Mucosa of descending colon (tissue), 3 donors: ENCODE measurements around the gene OPCML. TPM values are rescaled to one million over a fixed set of nuclear protein-coding genes. Genes with fewer than 3 reads are reported as not detected.

Source experiments
- ATAC-seq: fragments of 200-7000 bp; cut with Tn5 transposase; one replicate; pipeline ENCODE4 v1.9.1; 2020; ENCODE audit warnings: mild to moderate bottlenecking, moderate library complexity
- DNase-seq, 3 donors: peaks; one replicate each; pipeline ENCODE4 v3.0.0-alpha.2; 2020
- H3K36me3 ChIP-seq: fragments of 200-600 bp; one replicate; pipeline ENCODE4 v1.8.0; 2021; ENCODE audit warnings: low read depth, mild to moderate bottlenecking
- H3K4me1 ChIP-seq: fragments of 200-600 bp; one replicate; pipeline ENCODE4 v1.8.0; 2021; ENCODE audit warnings: low read depth, mild to moderate bottlenecking
- H3K4me3 ChIP-seq: fragments of 200-600 bp; one replicate; pipeline ENCODE4 v1.8.0; 2021; ENCODE audit warnings: mild to moderate bottlenecking
- H3K9me3 ChIP-seq: fragments of 200-600 bp; one replicate; pipeline ENCODE4 v1.8.0; 2021; ENCODE audit warnings: mild to moderate bottlenecking
- intact Hi-C, 2 donors: fragments of 100-400 bp; cut with DNase I in 1 of 2; cut with micrococcal nuclease in 1 of 2; formaldehyde crosslinking; loops; one replicate each; pipeline versions ENCODE4 v1.11.0 to v1.11.1; 2022; cut with DNase I, micrococcal nuclease
- total RNA-seq, 3 donors: library from RNA; stranded (reverse); fragmentation: NEBNext Ultra II Directional in 2 of 3; extraction: Animal tissue kit (Norgen Biotek cat#: 25700) in 2 of 3; gene quantifications; one replicate each; pipeline versions ENCODE4 v1.2.1 to v1.2.4, GENCODE V29; 2021 to 2023
- TF ChIP-seq, protein P1 (sequence below): fragments of 200-600 bp; IDR thresholded peaks from one replicate; pipeline ENCODE4 v1.8.0; 2022; ENCODE audit warnings: antibody characterized with exemption, mild to moderate bottlenecking
- donor health status: DM: no; HTN: no; CAD: no; lungs with moderate emphysema.
- donor health status: DM: no; HTN: no; CAD: no.
- donor health status: DM: no; HTN: yes; CAD: no.

OPCML gene
- total RNA-seq, 3 donors from 2014 or later: 0.10 to 0.47 TPM; not detected in 1

- no peaks in the 10 kb centered on the region for H3K9me3 ChIP-seq
- no peak for ATAC-seq
- no peaks in the 10 kb centered on the region for H3K4me1 ChIP-seq
- intact Hi-C loops: no loop called here
- TF ChIP-seq, protein P1, sequence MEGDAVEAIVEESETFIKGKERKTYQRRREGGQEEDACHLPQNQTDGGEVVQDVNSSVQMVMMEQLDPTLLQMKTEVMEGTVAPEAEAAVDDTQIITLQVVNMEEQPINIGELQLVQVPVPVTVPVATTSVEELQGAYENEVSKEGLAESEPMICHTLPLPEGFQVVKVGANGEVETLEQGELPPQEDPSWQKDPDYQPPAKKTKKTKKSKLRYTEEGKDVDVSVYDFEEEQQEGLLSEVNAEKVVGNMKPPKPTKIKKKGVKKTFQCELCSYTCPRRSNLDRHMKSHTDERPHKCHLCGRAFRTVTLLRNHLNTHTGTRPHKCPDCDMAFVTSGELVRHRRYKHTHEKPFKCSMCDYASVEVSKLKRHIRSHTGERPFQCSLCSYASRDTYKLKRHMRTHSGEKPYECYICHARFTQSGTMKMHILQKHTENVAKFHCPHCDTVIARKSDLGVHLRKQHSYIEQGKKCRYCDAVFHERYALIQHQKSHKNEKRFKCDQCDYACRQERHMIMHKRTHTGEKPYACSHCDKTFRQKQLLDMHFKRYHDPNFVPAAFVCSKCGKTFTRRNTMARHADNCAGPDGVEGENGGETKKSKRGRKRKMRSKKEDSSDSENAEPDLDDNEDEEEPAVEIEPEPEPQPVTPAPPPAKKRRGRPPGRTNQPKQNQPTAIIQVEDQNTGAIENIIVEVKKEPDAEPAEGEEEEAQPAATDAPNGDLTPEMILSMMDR: no peak
- no peak overlapping the region for H3K4me3 ChIP-seq
- DNase-seq: no peak
- H3K36me3 ChIP-seq: no peaks in the 10 kb centered on the region
Measured at GRCh38 chr11:133271871-133272776, 260.2 kb downstream of the OPCML start.

- ATAC-seq: no peak
- intact Hi-C loops: no loop called here
- no peaks in the 10 kb centered on the region for H3K9me3 ChIP-seq
- TF ChIP-seq, protein P1: no peak
- H3K4me1 ChIP-seq: no peaks in the 10 kb centered on the region
- no peak for DNase-seq
- no peak overlapping the region for H3K4me3 ChIP-seq
- no peaks in the 10 kb centered on the region for H3K36me3 ChIP-seq
Measured at GRCh38 chr11:133271206-133271605, 261.1 kb downstream of the OPCML start.

GRCh38 chr11:133269267-133269666, 263.0 kb downstream of the OPCML start:
- H3K4me3 ChIP-seq: no peak overlapping the region
- no peaks in the 10 kb centered on the region for H3K9me3 ChIP-seq
- no peak for DNase-seq
- no peak for ATAC-seq
- no peaks in the 10 kb centered on the region for H3K4me1 ChIP-seq
- TF ChIP-seq, protein P1: no peak
- H3K36me3 ChIP-seq: no peaks in the 10 kb centered on the region
- intact Hi-C loops: no loop called here

DNA sequence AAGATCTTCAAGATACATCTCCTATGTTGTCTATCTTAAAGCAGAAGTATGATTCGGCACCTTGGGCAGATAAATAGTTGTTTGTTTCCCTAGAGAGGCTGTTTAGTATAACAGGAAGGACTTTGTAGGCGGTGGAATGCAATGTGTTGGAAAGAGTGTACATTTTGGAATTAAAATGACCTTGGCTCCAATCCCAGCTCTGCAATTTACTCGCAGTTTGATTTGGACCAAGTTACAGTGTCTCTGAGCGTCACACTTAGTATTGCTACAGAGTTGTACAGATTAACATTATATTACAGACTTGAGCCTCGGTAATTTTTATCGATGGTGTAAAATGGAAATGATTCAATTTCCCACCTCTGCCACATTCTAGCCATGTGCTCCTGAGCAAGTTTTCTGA, 265.3 kb downstream of the OPCML start:
- Histone ChIP-seq H3K4me3 (no peak overlapping the region), H3K4me1 (no peaks in the 10 kb centered on the region), H3K36me3 (no peaks in the 10 kb centered on the region), H3K9me3 (no peaks in the 10 kb centered on the region)
- intact Hi-C loops: no loop called here
- TF ChIP-seq, protein P1: no peak
- ATAC-seq: no peak
- DNase-seq: no peak

GRCh38 chr11:133265530-133266035, 266.7 kb downstream of the OPCML start:
- H3K9me3 ChIP-seq: no peaks in the 10 kb centered on the region
- no peak for DNase-seq
- H3K4me1 ChIP-seq: no peaks in the 10 kb centered on the region
- no peak overlapping the region for H3K4me3 ChIP-seq
- TF ChIP-seq, protein P1: no peak
- no peak for ATAC-seq
- no peaks in the 10 kb centered on the region for H3K36me3 ChIP-seq
- intact Hi-C loops: no loop called here
